Immature natural killer cell (primary cell): ENCODE measurements around the gene F5. TPM values are rescaled to one million over a fixed set of nuclear protein-coding genes. Genes with fewer than 3 reads are reported as not detected.

Experiments
- DNase-seq, 3 donors: peaks; one replicate each; pipeline ENCODE4 v3.0.0; 2022; ENCODE audit warnings: mixed read lengths in 1 of 3
- H3K27ac Mint-ChIP-seq, 6 donors: one replicate each; pipeline ENCODE4 v1.8.0; 2020; ENCODE audit warnings: mixed read lengths in 6 of 6, mild to moderate bottlenecking in 5 of 6, inconsistent platforms in 4 of 6, moderate library complexity in 3 of 6
- H3K27me3 Mint-ChIP-seq, 3 donors: one replicate each; pipeline ENCODE4 v1.8.0; 2020 to 2021; ENCODE audit warnings: low read depth in 3 of 3, mild to moderate bottlenecking in 3 of 3, mixed read lengths in 3 of 3, moderate library complexity in 3 of 3, inconsistent platforms in 1 of 3
- H3K36me3 Mint-ChIP-seq, 3 donors: one replicate each; pipeline ENCODE4 v1.8.0; 2020; ENCODE audit warnings: mixed read lengths in 3 of 3, inconsistent platforms in 2 of 3, mild to moderate bottlenecking in 2 of 3
- H3K4me1 Mint-ChIP-seq, 2 donors: one replicate each; pipeline ENCODE4 v1.8.0; 2020; ENCODE audit warnings: inconsistent platforms in 2 of 2, mild to moderate bottlenecking in 2 of 2, mixed read lengths in 2 of 2, moderate library complexity in 1 of 2
- H3K4me3 Mint-ChIP-seq, 5 donors: one replicate each; pipeline ENCODE4 v1.8.0; 2020; ENCODE audit warnings: mild to moderate bottlenecking in 5 of 5, mixed read lengths in 5 of 5, inconsistent platforms in 3 of 5, moderate library complexity in 3 of 5
- H3K9me3 Mint-ChIP-seq, 6 donors: one replicate each; pipeline ENCODE4 v1.8.0; 2020; ENCODE audit warnings: mild to moderate bottlenecking in 6 of 6, mixed read lengths in 6 of 6, inconsistent platforms in 4 of 6, moderate library complexity in 3 of 6
- polyA plus RNA-seq, 3 donors: library from polyadenylated mRNA; unstranded; fragments of 300-500 nt; fragmentation: Illumina TruSeq; gene quantifications; one replicate each; pipeline ENCODE4 v1.2.3, GENCODE V29; 2021

Gene F5
- polyA plus RNA-seq, 3 donors from 2014 or later: 0.08 to 1.3 (median 0.09) TPM

- no peak overlapping the region for H3K27ac Mint-ChIP-seq
- no peaks in the 10 kb centered on the region for H3K9me3 Mint-ChIP-seq
- H3K27me3 Mint-ChIP-seq: peaks cover 3 to 5% (median 3%) of the 10 kb centered on the region in 3 donors
- no peak overlapping the region for H3K4me3 Mint-ChIP-seq
- no peak for DNase-seq
- H3K4me1 Mint-ChIP-seq: no peaks in the 10 kb centered on the region
- H3K36me3 Mint-ChIP-seq: no peaks in the 10 kb centered on the region
Measured at GRCh38 chr1:169576935-169577331, 9.3 kb downstream of the F5 start.

GRCh38 chr1:169576241-169576934 is 9.9 kb downstream of the F5 start:
- Mint-ChIP-seq H3K4me3 (no peak overlapping the region), H3K27me3 (peaks cover 3 to 5% (median 3%) of the 10 kb centered on the region in 3 donors), H3K4me1 (no peaks in the 10 kb centered on the region), H3K9me3 (no peaks in the 10 kb centered on the region), H3K36me3 (no peaks in the 10 kb centered on the region), H3K27ac (no peak overlapping the region)
- DNase-seq: no peak

GRCh38 chr1:169574336-169574735 is 11.9 kb downstream of the F5 start:
- no peak overlapping the region for H3K27ac Mint-ChIP-seq
- H3K4me3 Mint-ChIP-seq: no peak overlapping the region
- H3K27me3 Mint-ChIP-seq: peaks cover 3 to 5% (median 3%) of the 10 kb centered on the region in 3 donors
- no peak for DNase-seq
- H3K4me1 Mint-ChIP-seq: no peaks in the 10 kb centered on the region
- H3K36me3 Mint-ChIP-seq: no peaks in the 10 kb centered on the region
- H3K9me3 Mint-ChIP-seq: no peaks in the 10 kb centered on the region

GRCh38 chr1:169572187-169572586 is 14.1 kb downstream of the F5 start:
- DNase-seq: no peak
- Mint-ChIP-seq H3K27ac (no peak overlapping the region), H3K4me3 (no peak overlapping the region), H3K9me3 (no peaks in the 10 kb centered on the region), H3K36me3 (no peaks in the 10 kb centered on the region), H3K27me3 (peaks cover 3 to 5% (median 3%) of the 10 kb centered on the region in 3 donors), H3K4me1 (no peaks in the 10 kb centered on the region)

GRCh38 chr1:169571450-169571849 is 14.8 kb downstream of the F5 start:
- no peak overlapping the region for H3K27ac Mint-ChIP-seq
- no peaks in the 10 kb centered on the region for H3K4me1 Mint-ChIP-seq
- no peak for DNase-seq
- H3K27me3 Mint-ChIP-seq: peaks cover 1 to 3% (median 2%) of the 10 kb centered on the region in 3 donors
- no peak overlapping the region for H3K4me3 Mint-ChIP-seq
- H3K36me3 Mint-ChIP-seq: no peaks in the 10 kb centered on the region
- H3K9me3 Mint-ChIP-seq: no peaks in the 10 kb centered on the region

GRCh38 chr1:169570172-169570574 is 16.1 kb downstream of the F5 start:
- peaks cover under 1 to 3% (median 1%) of the 10 kb centered on the region in 3 donors for H3K27me3 Mint-ChIP-seq
- no peak overlapping the region for H3K4me3 Mint-ChIP-seq
- no peaks in the 10 kb centered on the region for H3K36me3 Mint-ChIP-seq
- no peak overlapping the region for H3K27ac Mint-ChIP-seq
- H3K9me3 Mint-ChIP-seq: no peaks in the 10 kb centered on the region
- H3K4me1 Mint-ChIP-seq: no peaks in the 10 kb centered on the region
- no peak for DNase-seq

- H3K27ac Mint-ChIP-seq: no peak overlapping the region
- H3K4me3 Mint-ChIP-seq: no peak overlapping the region
- peaks cover 0 to 3% (median 1%) of the 10 kb centered on the region in 6 donors for H3K9me3 Mint-ChIP-seq
- H3K27me3 Mint-ChIP-seq: peaks cover 1 to 12% (median 5%) of the 10 kb centered on the region in 3 donors
- H3K4me1 Mint-ChIP-seq: no peaks in the 10 kb centered on the region
- H3K36me3 Mint-ChIP-seq: peaks cover 0 to 4% (median 0%) of the 10 kb centered on the region in 3 donors
- no peak for DNase-seq
Measured at GRCh38 chr1:169568497-169568896, 17.8 kb downstream of the F5 start.

- H3K4me3 Mint-ChIP-seq: no peak overlapping the region
- H3K4me1 Mint-ChIP-seq: no peaks in the 10 kb centered on the region
- no peak overlapping the region for H3K27ac Mint-ChIP-seq
- DNase-seq: no peak
- peaks cover 2 to 12% (median 6%) of the 10 kb centered on the region in 3 donors for H3K27me3 Mint-ChIP-seq
- peaks cover 0 to 5% (median 3%) of the 10 kb centered on the region in 6 donors for H3K9me3 Mint-ChIP-seq
- peaks cover 0 to 5% (median 4%) of the 10 kb centered on the region in 3 donors for H3K36me3 Mint-ChIP-seq
Measured at GRCh38 chr1:169565335-169566271, 20.7 kb downstream of the F5 start.

GRCh38 chr1:169563650-169564049 is 22.6 kb downstream of the F5 start:
- DNase-seq: no peak
- Mint-ChIP-seq H3K27ac (no peak overlapping the region), H3K4me1 (no peaks in the 10 kb centered on the region), H3K4me3 (no peak overlapping the region), H3K27me3 (peaks cover 5 to 12% (median 6%) of the 10 kb centered on the region in 3 donors), H3K36me3 (peaks cover 0 to 5% (median 4%) of the 10 kb centered on the region in 3 donors), H3K9me3 (peaks cover 0 to 5% (median 3%) of the 10 kb centered on the region in 6 donors)

GRCh38 chr1:169563019-169563615 is 23.2 kb downstream of the F5 start:
- Mint-ChIP-seq H3K4me1 (no peaks in the 10 kb centered on the region), H3K27ac (no peak overlapping the region), H3K36me3 (peaks cover 0 to 5% (median 4%) of the 10 kb centered on the region in 3 donors), H3K4me3 (no peak overlapping the region), H3K9me3 (peaks cover 0 to 5% (median 3%) of the 10 kb centered on the region in 6 donors), H3K27me3 (peaks cover 5 to 14% (median 6%) of the 10 kb centered on the region in 3 donors)
- DNase-seq: no peak

- Mint-ChIP-seq H3K4me3 (no peak overlapping the region), H3K36me3 (peaks cover 0 to 5% (median 4%) of the 10 kb centered on the region in 3 donors), H3K4me1 (no peaks in the 10 kb centered on the region), H3K27ac (no peak overlapping the region), H3K27me3 (peaks cover 5 to 16% (median 6%) of the 10 kb centered on the region in 3 donors), H3K9me3 (peaks cover 0 to 5% (median 3%) of the 10 kb centered on the region in 6 donors)
- DNase-seq: no peak
Measured at GRCh38 chr1:169561692-169562091, 24.6 kb downstream of the F5 start.

GRCh38 chr1:169557131-169557530 is 29.1 kb downstream of the F5 start:
- Mint-ChIP-seq H3K27me3 (peaks cover 1 to 5% (median 4%) of the 10 kb centered on the region in 3 donors), H3K9me3 (no peaks in the 10 kb centered on the region)

GRCh38 chr1:169550294-169550693 is 36.0 kb downstream of the F5 start:
- no peaks in the 10 kb centered on the region for H3K36me3 Mint-ChIP-seq
- H3K9me3 Mint-ChIP-seq: no peaks in the 10 kb centered on the region
- DNase-seq: peak; percentile 28 to 48 (median 43)
- no peak overlapping the region for H3K27ac Mint-ChIP-seq
- H3K4me1 Mint-ChIP-seq: no peaks in the 10 kb centered on the region
- H3K4me3 Mint-ChIP-seq: no peak overlapping the region
- H3K27me3 Mint-ChIP-seq: no peaks in the 10 kb centered on the region

More at GRCh38 chr1:169557131-169557530, 29.1 kb downstream of the F5 start:
- H3K27ac Mint-ChIP-seq: no peak overlapping the region
- no peaks in the 10 kb centered on the region for H3K36me3 Mint-ChIP-seq
- no peak overlapping the region for H3K4me3 Mint-ChIP-seq
- no peak for DNase-seq
- no peaks in the 10 kb centered on the region for H3K4me1 Mint-ChIP-seq
